ENCODE measurements around the gene GALNS.
"Not testable (repeated sequence)": the region's sequence is repeated elsewhere in the genome, so short reads cannot be mapped to it uniquely, and the experiment has no call there.

The GALNS gene, protein sequence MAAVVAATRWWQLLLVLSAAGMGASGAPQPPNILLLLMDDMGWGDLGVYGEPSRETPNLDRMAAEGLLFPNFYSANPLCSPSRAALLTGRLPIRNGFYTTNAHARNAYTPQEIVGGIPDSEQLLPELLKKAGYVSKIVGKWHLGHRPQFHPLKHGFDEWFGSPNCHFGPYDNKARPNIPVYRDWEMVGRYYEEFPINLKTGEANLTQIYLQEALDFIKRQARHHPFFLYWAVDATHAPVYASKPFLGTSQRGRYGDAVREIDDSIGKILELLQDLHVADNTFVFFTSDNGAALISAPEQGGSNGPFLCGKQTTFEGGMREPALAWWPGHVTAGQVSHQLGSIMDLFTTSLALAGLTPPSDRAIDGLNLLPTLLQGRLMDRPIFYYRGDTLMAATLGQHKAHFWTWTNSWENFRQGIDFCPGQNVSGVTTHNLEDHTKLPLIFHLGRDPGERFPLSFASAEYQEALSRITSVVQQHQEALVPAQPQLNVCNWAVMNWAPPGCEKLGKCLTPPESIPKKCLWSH

DNA sequence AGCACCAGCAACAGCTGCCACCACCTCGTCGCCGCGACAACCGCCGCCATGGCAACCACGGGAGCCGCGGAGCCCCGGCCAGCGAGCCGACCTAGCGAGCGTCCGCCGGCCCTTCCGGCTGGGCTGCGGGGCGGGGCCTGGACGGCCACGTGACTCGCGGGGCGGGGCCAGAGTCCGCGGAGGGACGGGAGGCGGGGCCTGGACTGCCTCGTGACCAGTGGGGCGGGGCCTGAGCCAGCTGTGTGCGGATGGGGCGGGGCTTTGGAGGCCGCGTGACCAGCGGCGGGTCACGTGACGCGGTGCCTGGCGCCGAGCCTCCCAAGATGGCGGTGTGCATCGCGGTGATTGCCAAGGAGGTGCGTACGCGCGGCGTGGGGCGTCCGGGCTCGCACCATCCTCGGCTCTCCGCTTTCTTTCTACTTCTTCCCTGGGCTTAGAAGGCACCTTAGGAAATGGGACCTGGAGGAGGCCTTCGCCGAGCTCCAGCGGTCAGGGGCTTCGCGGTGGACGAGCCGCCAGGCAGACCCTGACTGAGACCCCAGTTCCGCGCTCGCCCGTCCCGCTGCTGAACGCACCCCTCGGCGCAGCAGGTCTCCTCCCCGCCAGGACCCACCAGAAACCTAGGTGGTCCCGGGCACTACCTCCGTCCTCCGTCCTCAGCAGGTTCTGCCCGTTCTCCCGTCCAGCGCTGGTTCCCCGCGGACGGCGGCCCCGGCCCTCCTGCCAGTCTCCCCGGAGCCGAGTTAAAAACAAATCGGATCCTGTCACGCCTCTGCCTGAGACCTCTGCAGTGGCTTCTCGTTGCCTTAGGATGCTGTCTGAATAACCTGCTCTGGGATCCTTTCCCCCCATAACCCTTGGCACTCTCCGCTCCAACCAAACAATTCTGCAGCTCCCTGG, at the start of gene GALNS, which contains the start of gene TRAPPC2L:
Gene GALNS (minus strand): TSS at position 120 of the 900 bp plus-strand sequence. CDS start 70 bp downstream, at position 50.
Gene TRAPPC2L (plus strand): TSS at position 300 of the 900 bp plus-strand sequence. CDS start 24 bp downstream, at position 324.
- DNase-seq = peak; percentile 99

DNA sequence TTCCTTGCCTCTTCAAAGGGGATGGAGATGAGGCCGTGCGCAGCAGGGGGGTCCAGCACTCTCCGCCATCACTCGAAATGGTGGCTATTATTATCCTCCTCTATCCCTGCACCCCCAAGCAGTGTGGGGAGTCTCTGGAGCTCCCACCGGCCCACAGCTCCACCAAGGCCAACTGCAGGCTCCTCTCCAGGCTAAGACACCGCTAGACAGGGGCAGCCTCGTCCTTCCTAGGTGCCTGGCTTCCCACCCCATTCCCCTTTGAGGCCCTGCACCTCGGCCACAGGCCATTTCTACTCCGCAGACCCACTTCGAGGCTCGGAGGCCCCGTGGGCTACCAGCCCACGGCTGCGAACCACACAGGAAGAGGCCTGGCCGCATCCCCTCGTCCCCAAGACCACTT, 49.3 kb upstream of the GALNS start:
- DNase-seq = no peak

DNA sequence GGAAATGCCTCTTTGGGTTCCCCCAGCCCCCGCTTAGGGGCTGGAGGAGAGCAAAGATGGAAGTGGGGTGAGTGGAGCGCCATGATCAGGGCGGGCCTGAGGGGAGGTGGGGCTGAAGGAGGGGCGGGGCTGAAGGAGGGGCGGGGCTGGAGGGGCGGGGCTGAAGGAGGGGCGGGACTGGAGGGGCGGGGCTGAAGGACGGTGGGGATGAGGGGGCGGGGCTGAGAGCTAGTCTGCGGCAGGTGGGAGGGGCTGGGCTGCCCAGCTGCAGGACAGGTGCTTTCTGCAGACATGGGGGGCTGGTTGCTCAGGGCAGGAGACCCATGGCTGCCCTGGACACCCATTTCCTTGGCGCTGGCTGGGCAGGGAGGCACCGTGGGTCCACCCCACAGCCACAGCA, 48.8 kb upstream of the GALNS start:
- DNase-seq = no peak

DNA sequence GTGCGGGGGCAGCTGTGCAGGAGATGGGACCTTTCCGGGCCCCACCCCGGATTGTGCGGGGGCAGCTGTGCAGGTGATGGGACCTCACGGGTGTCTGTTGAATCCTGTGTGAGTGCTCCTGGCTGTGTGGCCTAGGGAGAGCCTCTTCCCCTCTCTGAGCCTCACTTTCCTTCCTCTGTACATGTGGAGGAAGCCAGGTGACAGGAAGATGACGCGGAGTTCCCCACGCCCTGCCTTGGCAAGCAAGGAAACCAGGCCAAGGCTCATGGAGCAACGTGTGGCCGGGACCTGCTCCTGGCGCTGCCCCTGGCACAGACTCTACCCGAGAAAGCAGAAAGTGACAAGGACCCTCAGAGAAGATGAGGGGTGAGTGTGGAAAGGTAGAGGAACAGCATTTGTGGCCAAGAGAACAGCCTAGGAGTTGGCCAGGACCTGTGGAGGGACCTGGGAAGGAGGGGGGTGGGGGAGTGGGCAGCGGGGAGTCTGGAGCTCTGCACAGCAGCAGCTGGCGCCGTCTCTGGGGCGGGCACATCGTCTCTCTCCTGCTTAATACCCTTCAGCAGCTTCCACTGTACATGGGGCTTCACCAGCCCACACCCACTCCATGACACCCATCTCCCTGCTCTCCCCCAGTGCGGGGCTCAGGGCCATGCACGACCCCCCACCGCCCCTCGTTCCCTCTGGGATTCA, 48.1 kb upstream of the GALNS start:
- no peak for DNase-seq

DNA sequence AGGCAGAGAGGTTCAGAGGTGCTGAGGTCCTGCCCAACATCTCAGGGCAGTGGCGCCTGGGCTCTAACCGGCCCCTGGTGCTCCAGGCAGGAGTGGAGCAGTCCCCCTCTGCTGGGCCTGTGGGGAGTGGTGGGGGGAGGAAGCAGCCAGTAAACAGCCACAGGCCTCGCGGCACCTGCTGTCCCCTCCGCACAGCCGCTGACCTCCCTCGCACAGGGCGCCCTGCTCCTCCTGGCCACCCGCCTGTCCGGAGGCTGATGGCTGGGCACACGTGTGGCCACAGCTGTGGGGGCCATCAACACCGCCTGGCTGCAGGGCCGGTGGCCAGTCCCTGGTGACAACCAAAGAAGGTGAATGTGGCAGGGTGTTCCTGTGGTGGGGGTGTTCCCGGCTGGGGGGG, 46.5 kb upstream of the GALNS start:
- no peak for DNase-seq

DNA sequence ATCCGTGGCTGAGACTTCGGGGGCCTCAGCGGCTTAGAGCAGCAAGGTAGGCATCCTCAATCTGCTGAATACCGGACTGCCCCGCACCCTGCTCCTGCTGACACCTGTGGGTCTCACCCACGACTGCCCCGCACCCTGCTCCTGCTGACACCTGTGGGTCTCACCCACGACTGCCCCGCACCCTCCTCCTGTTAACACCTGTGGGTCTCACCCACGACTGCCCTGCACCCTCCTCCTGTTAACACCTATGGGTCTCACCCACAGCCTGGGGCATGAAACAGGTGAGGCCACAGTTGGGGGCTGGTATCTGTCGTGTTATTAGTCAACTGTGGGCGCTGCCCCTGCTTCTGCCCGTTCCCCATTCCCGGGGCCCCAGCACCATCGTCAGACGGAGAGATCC, 46.0 kb upstream of the GALNS start:
- DNase-seq = no peak

DNA sequence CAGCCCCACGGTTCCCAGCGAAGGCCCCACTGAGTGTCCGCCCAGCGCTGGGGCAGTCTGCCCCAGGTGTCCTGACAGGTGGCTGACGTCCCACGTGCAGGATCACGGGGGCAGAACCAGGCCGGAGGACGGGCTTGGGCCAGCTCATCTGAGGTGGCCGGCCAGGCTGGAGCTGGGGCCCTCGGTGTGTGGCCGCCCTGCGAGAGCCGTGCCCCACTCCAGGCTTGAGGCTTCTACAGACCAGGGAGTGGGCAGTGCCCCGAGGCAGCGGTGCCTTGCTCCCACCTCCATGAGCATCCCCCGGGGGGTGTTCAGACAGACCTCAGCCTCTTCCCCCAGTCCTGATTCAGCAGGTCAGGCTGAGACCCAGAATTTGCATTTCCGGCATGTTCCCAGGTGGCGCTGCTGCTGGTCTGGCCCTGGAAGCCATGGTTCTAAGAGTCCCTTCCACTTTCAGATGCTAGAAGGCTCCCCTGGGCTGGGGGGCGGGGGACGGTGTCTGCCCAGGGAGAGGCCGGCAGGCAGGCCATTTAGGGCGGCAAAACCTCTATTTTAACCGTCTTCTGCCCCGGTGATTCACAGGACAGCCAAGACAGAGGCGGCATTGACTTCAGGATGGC, 45.1 kb upstream of the GALNS start:
- DNase-seq = no peak

DNA sequence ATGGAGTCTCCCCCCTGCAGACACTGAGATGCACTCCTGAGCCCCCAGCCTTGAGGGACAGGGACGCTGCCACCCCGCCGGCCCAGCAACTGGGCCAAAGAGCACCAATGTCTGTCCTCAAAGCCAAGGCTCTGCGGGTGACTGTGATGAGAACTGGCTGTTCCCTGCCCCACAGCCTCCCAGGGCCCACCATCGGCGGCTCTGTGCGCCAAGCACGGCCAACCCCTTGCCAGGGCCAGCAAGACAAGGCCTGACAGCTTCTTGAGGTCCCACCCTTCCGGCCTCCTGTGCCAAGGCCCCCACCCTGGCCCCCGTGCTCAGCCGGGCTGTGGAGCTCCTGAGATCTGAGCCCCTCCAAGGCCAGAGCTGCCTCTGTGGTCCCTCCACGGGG, 43.9 kb upstream of the GALNS start:
- DNase-seq = no peak

DNA sequence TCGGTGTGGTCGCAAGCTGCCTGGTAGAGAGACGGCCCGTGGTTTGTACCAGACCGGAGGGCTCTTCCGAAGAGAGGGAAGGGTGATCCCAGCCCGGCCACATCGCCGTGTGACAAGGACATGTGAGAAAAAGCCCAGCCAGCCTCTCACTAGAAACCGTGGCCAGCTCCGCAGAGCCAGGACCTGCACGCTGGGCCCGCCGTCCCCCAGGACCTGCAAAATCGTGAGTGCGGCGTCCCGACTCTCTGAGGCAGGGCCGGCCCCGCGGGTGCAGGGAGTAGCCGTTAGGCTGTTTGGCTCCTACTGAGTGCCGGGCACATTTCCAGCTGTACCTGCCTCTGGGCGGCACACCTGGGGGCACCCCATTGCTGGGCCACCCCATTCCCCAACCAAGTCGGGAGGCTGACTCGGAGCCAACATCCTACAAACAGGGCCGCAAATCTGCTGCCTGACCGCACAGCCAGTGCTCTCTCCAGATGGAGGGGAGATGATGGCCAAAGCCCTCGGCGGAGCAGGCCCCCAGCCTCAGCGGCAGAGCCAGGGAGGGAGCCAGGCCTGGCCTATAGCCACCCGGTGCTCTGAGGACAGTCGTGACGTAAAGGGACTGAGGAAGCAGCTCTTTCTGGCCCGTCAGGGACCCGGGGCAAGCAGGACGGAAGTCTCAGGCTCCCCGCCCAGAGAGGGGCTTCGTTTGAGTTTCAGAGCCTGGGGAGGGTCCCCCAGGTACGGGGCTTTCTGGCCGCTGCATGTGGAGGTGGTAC, 43.3 kb upstream of the GALNS start:
- no peak for DNase-seq

DNA sequence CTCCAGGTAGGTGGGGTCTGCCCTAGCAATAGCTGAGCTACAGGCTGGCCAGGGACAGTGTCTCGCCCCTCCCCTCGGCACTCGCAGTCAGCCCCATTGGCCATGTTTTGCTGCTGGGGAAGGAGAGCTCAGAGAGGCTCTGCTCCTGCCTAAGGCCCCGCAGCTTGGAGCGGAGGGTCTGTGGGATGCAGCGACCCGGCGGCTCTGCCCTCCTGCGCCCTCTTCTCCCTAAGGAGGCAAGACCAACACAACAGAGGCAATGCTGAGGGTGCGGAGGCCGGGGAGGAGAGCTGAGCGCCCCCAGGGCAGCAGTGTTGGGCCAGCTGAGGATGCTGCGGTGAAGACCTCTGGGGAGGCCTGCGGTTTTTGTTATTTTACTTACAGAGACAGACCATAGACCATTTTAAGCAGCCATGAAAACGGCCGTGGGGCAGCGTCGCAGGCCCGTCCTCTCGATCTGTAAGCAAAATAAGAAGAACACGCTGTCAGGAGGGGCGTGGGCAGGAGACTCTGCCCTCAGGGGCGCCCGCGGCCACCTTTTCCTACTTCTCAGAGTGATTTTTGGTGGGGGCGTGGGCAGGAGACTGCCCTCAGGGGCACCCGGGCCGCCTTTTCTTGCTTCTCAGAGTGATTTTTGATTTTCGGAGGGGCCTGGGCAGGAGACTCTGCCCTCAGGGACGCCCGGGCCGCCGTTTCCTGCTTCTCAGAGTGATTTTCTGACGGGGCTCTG, 41.1 kb upstream of the GALNS start:
- no peak for DNase-seq

DNA sequence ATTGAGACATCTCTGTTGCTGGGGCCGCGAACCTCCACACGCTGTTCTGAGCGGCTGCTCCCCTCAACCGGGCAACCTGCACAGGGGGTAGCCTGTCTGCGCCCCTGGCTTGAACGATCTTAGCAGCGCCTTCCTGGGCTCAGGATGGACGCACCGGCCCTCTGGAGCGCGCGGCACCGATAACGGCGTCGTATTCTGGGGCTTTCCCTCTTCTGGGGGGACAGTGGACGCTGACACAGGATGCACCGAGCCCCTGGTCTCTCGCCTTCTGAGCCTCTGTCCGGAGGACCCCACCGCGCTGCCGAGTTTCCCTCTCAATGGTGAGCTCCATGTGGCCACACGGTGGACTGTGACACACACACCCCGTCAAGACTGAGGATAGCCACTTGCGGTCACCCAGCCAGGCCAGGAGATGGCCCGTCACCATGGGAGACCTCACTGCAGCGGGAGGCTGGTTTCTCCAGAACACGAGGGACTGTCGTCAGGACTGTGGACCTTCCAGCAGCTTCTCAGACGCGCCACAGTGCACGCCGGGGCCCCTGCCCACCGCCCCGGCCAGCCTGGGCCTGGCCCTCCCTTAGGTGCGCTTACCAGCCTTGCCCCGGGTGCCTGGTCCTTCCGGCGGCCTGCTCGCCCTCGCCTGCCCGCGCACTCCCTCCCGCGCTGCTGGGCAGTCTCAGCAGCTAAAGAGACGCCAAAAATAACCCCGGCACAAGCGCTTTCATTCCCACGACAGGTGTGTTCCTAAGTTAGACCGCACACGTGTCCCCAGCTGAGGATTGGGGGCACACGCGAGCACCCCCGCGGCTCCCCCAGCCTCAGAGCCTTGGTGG, 39.7 kb upstream of the GALNS start:
- no peak for DNase-seq

DNA sequence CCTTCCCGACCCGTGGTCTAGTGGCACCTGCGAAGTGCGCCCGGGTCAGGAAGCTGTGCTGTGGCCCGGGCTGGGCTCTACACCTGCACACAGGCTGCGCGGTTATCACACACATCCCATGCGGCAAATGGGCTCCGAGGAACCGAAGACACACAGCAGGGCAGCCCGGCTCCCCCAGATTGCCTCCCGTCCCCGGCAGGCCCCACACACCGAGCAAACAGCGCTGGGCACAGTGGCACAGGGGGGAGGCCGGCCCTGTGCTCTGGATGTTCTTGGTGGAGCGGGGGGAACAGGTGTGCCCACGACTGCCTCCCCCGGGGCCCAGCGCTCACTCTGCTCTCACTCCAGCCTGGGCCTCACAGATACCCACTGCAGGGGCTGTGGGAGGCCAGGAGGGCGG, 38.6 kb upstream of the GALNS start:
- DNase-seq = no peak

DNA sequence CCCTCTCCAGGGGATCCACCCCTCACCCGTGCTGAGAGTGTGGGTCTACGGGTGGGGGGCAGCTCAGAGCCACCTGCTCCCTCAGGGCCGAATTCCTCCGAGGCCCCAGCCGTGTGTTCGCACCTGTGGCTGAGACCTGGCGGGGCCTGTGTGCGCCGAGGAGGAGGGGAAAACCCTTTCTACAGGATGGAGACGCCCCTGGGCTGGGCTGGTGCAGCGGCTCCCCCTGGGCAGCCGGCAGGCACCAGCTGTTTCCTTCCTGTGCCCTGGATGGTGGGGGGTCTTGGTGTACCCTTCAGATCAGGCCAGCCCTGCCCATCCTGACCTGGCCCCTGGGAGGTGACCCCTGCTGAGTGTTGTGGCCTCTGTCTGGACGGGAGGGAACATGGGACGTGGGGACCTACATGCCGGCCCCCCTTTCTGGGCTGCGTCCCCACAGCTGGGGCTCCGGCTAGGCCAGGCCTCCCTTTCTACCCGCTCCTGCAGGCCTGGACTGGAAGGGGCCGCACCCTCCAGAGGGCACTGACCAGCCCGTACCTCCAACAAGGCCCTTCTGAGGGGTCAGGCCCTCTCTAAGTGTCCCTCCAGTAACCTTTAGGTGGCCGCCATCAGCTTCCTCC, 38.0 kb upstream of the GALNS start:
- DNase-seq = no peak

DNA sequence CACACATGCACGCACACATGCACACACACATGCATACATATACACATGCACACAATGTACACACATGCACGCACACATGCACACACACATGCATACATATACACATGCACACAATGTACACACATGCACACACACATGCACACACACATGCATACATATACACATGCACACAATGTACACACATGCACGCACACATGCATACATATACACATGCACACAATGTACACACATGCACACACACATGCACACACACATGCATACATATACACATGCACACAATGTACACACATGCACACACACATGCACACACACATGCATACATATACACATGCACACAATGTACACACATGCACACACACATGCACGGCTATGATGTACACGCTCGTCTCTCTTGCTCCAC, 37.5 kb upstream of the GALNS start:
- not testable (repeated sequence) for DNase-seq

DNA sequence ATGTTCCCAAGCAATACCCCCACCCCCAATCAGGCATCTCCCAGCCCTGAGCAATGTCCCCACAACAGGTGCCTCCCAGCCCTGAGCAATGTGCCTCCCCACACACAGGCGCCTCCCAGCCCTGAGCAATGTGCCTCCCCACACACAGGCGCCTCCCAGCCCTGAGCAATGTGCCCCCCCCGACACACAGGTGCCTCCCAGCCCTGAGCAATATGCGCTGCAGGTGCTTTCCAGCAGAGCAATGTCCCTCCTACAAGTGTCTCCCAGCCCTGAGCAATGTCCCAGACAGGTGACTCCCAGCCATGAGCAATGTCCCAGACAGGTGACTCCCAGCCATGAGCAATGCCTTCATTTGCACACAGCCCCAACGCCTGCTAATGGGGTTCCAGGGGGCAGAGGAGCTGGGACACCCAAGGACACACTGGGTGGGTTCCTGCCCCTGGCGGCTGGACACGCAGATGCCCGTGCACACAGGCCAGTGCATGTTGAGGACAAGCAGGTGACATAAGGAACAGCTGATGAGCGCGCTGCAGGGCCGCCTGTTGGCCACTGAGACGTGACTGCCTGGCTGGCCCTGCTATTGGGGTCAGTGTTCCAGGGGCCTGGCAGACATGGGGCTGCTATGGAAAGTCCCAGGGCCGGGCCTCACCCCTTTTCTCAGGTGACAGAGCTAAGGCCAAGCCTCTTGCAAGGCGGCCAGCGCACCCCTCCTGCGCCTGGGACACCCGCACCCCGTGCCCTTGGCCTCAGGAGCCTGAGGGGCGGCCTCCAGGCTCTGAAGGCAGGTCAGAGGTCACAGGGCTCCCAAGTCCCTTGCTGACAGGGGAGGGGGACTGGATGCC, 36.6 kb upstream of the GALNS start:
- no peak for DNase-seq

DNA sequence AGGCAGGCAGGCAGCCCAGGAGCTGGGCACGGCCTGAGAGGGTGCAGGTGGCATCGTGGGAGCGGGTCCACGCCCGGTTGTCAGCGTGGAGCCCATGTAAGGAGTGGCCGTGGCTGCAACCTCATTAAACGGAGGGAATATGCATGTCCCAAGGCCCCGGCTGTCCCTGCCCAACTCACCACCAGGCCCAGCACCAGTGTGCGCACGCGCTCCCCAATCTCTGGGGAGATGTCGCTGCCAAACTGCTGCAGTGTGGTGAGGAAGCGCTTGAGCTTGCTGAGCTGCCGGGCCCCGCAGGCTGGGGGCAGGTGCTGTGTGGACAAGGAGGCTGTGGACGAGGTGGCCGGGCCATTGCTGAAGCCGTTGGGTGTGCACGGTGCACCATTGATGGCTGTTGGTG, 35.3 kb upstream of the GALNS start:
- no peak for DNase-seq

DNA sequence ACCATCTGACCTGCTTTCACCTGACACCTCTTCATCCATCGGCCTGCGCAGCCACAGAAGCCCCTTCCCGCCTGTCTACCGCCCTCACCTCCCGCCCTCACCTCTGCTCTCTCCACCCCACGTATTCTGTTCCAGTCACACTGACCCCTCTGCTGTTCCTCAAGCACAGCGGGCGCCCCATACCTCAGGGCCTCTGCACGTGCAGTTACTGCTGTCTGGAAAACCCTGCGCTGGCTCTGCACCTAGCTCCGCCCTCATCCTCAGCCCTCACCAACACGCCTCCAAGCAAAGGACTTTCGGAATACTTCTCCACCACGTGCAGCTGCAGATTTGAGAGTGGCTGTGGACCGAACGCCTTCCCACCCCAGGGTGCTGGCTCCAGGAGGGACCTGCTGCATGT, 34.3 kb upstream of the GALNS start:
- DNase-seq = no peak

DNA sequence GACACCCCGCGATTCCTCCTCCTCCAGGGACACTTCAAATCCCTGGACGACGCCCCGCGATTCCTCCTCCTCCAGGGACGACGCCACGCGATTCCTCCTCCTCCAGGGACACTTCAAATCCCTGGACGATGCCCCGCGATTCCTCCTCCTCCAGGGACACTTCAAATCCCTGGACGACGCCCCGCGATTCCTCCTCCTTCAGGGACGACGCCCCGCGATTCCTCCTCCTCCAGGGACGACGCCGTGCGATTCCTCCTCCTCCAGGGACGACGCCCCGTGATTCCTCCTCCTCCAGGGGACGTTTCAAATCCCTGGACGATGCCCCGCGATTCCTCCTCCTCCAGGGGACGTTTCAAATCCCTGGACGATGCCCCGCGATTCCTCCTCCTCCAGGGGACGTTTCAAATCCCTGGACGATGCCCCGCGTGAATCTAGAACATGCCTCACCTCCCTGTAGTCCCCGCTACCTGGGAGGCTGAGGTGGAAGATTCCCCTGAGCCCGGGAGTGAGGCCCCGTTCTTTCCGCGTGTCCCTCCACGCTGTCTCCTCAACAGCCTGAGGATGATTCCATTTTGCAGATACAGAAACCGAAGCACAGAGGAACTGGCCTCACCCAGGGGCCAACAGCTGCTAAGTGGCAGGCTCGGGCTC, 33.1 kb upstream of the GALNS start:
- DNase-seq = not testable (repeated sequence)

Measured in activated naive CD4-positive, alpha-beta T cell treated with anti-CD3 and anti-CD28 coated beads, Interleukin-2, amount 50 U/mL, for 16 hours (primary cell).